HG03064 (cell line): Measurements from ENCODE around the gene SNED1.

Experiments
- ATAC-seq: cut with Tn5 transposase; IDR thresholded peaks from one replicate; pipeline ENCODE4 v1.9.1; 2021; ENCODE audit warnings: low read depth; ENCODE audit not compliant: unreplicated experiment

Gene SNED1

GRCh38 chr2:241123816-241124536 is 125.6 kb downstream of the SNED1 start:
- ATAC-seq, result no peak

- no peak for ATAC-seq
Measured at GRCh38 chr2:241125626-241126025, 127.2 kb downstream of the SNED1 start.

- ATAC-seq, result no peak
Measured at GRCh38 chr2:241126201-241126611, 127.8 kb downstream of the SNED1 start.

- no peak for ATAC-seq
Measured at GRCh38 chr2:241126771-241127202, 128.4 kb downstream of the SNED1 start.

GRCh38 chr2:241128266-241128665 is 129.8 kb downstream of the SNED1 start:
- no peak for ATAC-seq

DNA sequence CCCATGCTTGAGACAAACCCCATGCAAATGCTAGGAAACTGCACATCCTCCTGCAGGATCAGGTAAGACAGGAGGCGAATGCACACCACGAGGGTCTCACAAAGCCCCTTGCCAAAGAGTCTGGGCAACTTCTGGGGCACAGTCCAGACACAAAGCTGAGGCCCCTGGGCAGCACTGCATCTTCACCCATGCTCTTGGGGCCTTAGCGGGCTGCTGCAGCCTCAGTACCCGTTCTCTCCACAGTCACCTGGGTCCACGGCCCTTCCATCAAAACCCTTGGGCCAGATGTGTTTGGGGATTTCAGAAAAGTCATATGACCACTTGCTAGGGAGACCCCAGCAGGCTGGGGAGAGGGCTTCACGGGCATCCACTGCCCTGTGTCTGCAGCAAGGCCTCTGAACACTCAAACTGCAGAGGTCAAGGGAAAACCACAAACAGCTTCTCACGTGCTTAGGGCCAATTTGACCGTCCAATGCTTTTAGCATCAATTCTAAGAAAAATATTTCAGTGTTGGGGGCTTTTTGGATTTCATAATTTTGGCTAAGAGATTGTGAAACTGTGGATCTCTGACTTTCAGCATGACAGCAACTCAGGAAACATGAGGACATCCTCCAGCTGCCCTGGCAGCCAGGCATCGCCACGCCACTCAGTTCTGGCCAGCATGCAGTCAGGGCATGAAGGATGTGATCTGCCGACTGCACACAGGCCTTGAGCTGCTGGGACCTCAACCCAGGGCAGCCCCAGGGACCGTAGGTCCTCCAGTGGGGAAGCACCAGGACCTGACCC is 130.9 kb downstream of the SNED1 start:
- no peak for ATAC-seq

DNA sequence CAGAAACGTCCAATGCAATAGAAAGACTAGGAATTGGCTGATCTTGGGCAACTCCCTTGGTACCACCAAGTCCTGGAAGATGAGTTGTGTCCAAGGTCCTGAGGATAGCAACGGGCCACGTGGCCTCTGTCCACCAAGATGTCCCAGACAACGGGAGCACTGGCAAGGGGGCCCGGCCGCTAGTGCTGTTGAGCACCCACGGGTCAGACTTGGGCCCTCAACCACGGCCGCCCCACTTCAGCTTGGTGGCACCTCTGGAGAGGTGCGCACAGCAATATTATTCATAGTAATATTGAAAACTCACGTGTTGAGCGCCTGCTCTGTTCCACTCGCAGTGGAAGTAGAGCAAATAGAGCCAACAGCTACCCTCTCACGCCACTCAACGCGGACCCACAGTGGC is 131.9 kb downstream of the SNED1 start:
- ATAC-seq, result no peak

DNA sequence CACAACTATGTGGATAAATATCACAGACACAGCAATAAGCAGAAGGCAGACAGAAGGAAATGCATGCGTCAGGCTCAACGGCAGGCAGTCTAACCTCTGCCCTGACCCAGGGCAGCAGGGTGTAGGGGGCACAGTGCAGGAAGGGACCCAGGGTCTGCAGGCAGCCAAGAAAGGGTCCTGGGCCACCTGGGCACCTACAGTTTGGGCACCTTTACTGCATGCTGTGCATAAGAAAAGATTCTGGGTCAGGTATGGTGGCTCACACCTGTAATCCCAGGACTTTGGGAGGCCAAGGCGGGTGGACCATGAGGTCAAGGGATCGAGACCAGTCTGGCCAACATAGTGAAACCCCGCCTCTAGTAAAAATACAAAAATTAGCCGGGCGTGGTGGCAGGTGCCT is 133.1 kb downstream of the SNED1 start:
- no peak for ATAC-seq

GRCh38 chr2:241132538-241133435 is 134.4 kb downstream of the SNED1 start:
- no peak for ATAC-seq

- no peak for ATAC-seq
Measured at GRCh38 chr2:241133436-241133820, 135.0 kb downstream of the SNED1 start.

DNA sequence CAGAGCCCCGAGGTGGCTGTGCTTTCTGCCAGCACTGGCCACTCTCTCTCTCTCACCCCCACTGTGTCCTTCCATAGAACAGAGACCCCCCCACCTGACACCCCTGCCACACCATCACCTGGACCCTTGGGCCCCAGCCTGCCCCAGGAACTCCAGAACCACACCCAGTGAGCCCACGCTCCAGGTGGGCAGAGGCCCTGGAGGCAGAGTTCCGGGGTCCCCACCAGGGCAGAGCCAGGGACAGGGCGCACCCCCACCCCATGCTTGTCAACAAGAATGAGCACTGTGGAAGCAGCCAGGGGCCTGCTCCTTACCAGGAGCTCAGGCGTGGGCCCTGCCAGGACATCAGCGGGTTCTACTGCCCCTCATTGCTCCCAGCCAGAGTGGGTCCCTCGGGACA is 136.3 kb downstream of the SNED1 start:
- no peak for ATAC-seq

GRCh38 chr2:241135737-241136136 is 137.3 kb downstream of the SNED1 start:
- no peak for ATAC-seq

DNA sequence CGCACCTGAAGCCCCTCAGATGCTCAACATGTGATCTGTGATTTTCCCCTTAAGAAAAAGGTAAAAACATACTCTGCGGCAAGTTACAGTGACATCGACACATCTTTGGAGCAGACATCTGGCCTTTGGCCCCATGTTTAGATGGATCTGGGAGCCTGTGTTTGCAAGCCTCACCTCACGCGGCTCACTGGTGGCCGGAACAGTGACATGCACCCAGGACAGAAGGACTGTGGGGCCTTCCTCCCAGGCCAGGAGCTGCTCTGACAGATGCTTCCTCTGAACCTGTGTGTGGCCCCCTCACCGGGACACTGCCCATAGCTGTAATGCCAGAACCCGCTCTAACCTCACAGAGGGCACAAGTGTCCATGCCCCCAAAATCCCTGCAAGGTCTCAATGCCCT is 137.8 kb downstream of the SNED1 start:
- ATAC-seq, result no peak

DNA sequence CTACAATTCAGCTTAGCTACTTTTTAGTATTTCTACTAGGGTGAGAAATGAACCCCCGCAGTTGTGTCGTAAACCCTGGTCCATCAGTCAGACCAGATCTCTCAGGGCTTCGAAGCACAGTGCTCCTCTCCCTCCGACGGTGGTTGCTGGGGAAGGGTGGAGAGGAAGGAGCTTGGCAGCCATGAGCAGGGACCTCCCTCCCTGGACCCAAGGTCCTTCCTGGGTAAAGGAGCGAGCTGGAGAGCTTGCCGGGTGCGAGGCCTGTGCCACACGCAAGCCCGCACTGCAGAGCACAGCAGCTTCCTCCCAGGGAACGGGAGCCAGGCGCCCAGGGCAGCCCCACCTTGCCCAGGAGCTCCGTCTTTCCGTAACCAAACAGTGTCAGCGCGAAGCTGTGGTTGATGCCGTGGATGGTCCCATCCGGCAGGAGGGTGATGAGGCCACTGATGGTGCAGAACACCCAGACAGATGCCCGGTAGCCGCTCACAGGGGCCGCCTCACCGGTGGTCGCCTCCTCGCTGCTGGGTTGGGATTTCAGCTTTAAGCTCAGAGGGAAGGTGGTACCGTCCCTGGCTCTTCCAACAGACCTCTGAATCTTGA is 138.3 kb downstream of the SNED1 start:
- ATAC-seq, result no peak

GRCh38 chr2:241137276-241138190 is 139.1 kb downstream of the SNED1 start:
- ATAC-seq, result no peak

DNA sequence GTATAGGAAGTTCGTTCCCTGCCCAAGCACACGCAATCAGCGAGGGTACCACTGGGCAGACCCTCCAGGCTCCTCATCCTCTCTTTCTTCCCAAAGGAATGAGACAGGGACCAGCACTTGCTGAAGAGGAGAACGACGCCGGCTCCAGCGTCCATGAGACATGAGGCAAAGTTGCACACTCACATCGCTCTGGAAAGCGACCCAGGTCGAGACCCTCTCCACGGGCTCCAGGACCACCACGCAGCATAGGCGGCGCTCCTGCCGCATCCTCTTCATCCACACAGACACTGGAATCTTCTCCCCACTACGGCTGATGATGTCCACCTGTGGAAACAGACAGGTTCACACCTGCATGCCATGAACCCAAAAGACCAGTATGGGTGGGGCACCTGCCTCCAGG is 140.1 kb downstream of the SNED1 start:
- ATAC-seq, result no peak

DNA sequence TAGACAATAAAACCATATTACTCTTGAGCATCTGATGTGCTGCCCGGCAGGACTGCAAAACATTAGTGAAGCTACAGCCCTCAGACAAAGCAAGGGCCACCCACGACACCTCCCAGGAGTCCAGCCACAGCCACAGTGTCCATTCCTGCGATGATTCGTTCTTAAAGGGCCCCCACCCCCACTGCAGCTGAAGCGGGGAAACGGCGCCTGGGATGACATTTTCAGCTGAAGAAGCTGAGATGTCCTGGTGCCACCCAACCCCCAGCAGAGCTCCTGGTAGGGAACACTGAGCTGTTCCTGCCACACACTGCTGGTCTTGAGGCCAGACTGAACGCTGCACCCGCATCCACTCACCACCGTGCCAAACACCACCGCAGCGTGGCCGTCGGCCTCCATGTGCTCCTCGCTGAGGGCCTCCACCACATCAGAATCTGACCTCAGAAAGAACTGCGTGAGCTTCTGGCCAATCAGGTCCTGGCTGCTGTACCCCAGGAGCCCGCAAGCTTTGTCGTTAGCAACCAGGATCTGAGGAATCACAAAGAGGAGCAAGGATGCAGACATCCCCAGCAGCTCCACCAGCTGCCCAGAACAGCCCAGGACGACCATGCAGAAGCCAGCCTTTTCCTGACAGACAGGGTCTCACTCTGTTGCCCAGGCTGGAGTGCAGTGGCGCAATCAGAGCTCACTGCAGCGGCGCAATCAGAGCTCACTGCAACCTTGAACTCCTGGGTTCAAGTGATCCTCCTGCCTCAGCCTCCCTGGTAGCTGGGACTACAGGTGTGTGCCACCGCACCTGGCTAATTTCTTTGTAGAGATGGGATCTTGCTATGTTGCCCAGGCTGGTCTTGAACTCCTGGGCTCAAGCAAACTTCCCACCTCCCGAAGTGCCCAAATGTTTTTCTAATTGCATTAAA is 141.4 kb downstream of the SNED1 start:
- no peak for ATAC-seq

DNA sequence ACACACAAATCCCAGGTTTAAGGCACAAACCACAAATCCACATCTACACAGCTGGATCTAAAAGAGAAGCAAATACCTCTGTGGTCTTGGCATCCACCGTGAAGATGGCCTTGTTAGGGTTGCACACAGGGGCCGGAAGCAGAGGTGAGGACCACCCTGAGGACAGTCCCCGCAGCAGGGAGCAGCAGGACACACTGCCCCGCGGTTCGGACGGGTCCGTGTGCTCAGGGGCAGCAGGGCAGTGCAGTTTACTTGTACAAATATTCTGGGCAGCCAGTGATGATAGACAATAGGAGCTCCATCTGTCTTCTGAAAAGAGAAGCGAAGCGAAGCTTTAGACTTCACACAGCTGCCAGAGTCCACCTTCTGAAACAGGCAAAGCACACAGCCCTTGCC is 142.0 kb downstream of the SNED1 start:
- ATAC-seq, result no peak
